ENCODE data around the gene PPIL6. TPM values are rescaled to one million over a fixed set of nuclear protein-coding genes. Genes with fewer than 3 reads are reported as not detected.

PPIL6 gene
- polyA plus RNA-seq, 1 donor (not counting 4 experiments of a cell fraction or from before 2014, with no cell fraction given) = 1.4 TPM

DNA sequence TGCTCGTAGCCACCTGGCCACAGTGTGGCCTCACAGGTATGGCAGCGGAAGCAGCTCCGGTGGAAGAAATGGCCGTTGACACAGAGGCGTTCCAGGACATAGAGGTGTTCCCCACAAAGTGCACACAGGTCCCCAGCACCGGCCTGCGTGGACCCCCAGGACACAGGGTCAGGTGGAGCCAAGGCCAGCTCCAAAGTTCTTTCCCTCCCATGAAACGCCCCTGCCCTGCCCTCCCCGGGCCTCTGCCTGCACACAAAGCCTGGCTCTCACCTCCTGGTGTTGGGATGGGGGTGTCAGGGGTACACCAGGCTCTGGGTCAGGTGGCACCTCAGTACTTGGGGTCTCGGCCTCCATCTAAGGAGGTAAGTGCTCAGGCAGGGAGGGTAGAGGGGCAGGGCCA is 6.7 kb upstream of the PPIL6 start:
- Histone ChIP-seq H4K20me1 (ENCODE audit: control insufficient read depth, extremely low read depth, insufficient read depth, low read length) (no peaks in the 10 kb centered on the region), H3K9me1 (ENCODE audit: control insufficient read depth, extremely low read depth, insufficient read depth, low read length) (peaks cover under 1% of the 10 kb centered on the region), H3K4me2 (ENCODE audit: control insufficient read depth, extremely low read depth, insufficient read depth, low read depth, low read length) (no peak overlapping the region), H3K4me3 (ENCODE audit: control insufficient read depth in 2 of 3, extremely low read depth in 1 of 3, insufficient read depth in 2 of 3, low read depth in 1 of 3, low read length in 3 of 3) (no peak overlapping the region), H2AFZ (ENCODE audit: control insufficient read depth, low read length) (no peak overlapping the region), H3K9me3 (ENCODE audit: control insufficient read depth, low read depth, low read length) (no peaks in the 10 kb centered on the region), H3K9ac (ENCODE audit: control insufficient read depth, extremely low read depth, insufficient read depth, low read length) (no peak overlapping the region), H3K36me3 (ENCODE audit: control insufficient read depth in 2 of 2, extremely low read depth in 1 of 2, insufficient read depth in 2 of 2, low read length in 2 of 2) (peaks cover 39 to 45% of the 10 kb centered on the region in 2 experiments), H3K4me1 (ENCODE audit: control insufficient read depth, extremely low read depth, insufficient read depth, low read length) (peaks cover under 1% of the 10 kb centered on the region), H3K79me2 (ENCODE audit: control insufficient read depth, insufficient read depth, low read length) (no peaks in the 10 kb centered on the region), H3K27ac (ENCODE audit: control insufficient read depth, insufficient read depth, low read length) (no peak overlapping the region), H3K27me3 (ENCODE audit: control insufficient read depth, extremely low read depth, insufficient read depth, low read length) (no peaks in the 10 kb centered on the region)
- FAIRE-seq = no peak
- no peak for DNase-seq (ENCODE audit: low read depth, low spot score)
- dilution Hi-C loops (cut with MboI; ENCODE audit: extremely low pct_ligation_motif_present, low sequenced_read_pairs) = no loop called here
- TF ChIP-seq, protein P1, sequence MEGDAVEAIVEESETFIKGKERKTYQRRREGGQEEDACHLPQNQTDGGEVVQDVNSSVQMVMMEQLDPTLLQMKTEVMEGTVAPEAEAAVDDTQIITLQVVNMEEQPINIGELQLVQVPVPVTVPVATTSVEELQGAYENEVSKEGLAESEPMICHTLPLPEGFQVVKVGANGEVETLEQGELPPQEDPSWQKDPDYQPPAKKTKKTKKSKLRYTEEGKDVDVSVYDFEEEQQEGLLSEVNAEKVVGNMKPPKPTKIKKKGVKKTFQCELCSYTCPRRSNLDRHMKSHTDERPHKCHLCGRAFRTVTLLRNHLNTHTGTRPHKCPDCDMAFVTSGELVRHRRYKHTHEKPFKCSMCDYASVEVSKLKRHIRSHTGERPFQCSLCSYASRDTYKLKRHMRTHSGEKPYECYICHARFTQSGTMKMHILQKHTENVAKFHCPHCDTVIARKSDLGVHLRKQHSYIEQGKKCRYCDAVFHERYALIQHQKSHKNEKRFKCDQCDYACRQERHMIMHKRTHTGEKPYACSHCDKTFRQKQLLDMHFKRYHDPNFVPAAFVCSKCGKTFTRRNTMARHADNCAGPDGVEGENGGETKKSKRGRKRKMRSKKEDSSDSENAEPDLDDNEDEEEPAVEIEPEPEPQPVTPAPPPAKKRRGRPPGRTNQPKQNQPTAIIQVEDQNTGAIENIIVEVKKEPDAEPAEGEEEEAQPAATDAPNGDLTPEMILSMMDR (optimal IDR thresholded peaks at IDR 0.05 in 1 of 3, IDR thresholded peaks at IDR 0.05 in 1 of 3, conservative IDR thresholded peaks at IDR 0.05 in 1 of 3; ENCODE audit: extremely low read depth in 1 of 3, insufficient read depth in 2 of 3, low read length in 3 of 3) = no peak
- no peak for TF ChIP-seq EZH2 (IDR thresholded peaks at IDR 0.05; ENCODE audit: low read length)

DNA sequence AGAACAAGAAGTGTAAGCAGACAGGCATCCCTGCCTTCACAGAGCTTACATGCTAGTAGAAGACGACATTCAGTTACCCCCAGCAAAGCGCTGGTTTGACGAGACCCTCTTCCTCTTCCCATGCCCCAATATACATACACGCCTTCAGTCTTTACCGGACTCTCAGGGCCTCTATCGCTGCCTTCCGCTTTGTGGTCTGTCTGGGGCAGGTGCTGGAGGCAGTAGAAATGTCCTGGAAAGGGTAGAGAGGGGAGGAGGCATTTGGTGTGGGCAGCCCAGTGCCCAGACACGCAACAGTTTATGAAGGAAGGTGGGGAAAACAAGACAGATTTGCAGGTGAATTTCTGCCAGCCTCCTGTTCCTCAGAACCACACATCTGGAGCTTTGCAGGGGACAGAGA is 6.1 kb upstream of the PPIL6 start:
- TF ChIP-seq, protein P1 (optimal IDR thresholded peaks at IDR 0.05 in 1 of 3, IDR thresholded peaks at IDR 0.05 in 1 of 3, conservative IDR thresholded peaks at IDR 0.05 in 1 of 3; ENCODE audit: extremely low read depth in 1 of 3, insufficient read depth in 2 of 3, low read length in 3 of 3) = no peak
- no peak for TF ChIP-seq EZH2 (IDR thresholded peaks at IDR 0.05; ENCODE audit: low read length)
- Histone ChIP-seq H3K79me2 (ENCODE audit: control insufficient read depth, insufficient read depth, low read length) (no peaks in the 10 kb centered on the region), H4K20me1 (ENCODE audit: control insufficient read depth, extremely low read depth, insufficient read depth, low read length) (no peaks in the 10 kb centered on the region), H3K4me1 (ENCODE audit: control insufficient read depth, extremely low read depth, insufficient read depth, low read length) (peaks cover 6% of the 10 kb centered on the region), H2AFZ (ENCODE audit: control insufficient read depth, low read length) (no peak overlapping the region), H3K36me3 (ENCODE audit: control insufficient read depth in 2 of 2, extremely low read depth in 1 of 2, insufficient read depth in 2 of 2, low read length in 2 of 2) (peaks cover 34 to 46% of the 10 kb centered on the region in 2 experiments), H3K27ac (ENCODE audit: control insufficient read depth, insufficient read depth, low read length) (no peak overlapping the region), H3K9ac (ENCODE audit: control insufficient read depth, extremely low read depth, insufficient read depth, low read length) (no peak overlapping the region), H3K27me3 (ENCODE audit: control insufficient read depth, extremely low read depth, insufficient read depth, low read length) (no peaks in the 10 kb centered on the region), H3K9me1 (ENCODE audit: control insufficient read depth, extremely low read depth, insufficient read depth, low read length) (peaks cover 2% of the 10 kb centered on the region), H3K9me3 (ENCODE audit: control insufficient read depth, low read depth, low read length) (no peaks in the 10 kb centered on the region), H3K4me3 (ENCODE audit: control insufficient read depth in 2 of 3, extremely low read depth in 1 of 3, insufficient read depth in 2 of 3, low read depth in 1 of 3, low read length in 3 of 3) (no peak overlapping the region), H3K4me2 (ENCODE audit: control insufficient read depth, extremely low read depth, insufficient read depth, low read depth, low read length) (no peak overlapping the region)
- dilution Hi-C loops (cut with MboI; ENCODE audit: extremely low pct_ligation_motif_present, low sequenced_read_pairs) = no loop called here
- DNase-seq (ENCODE audit: low read depth, low spot score) (no peak), FAIRE-seq (no peak)
